ENCODE data around the gene TCF4. TPM values are rescaled to one million over a fixed set of nuclear protein-coding genes. Genes with fewer than 3 reads are reported as not detected.

TCF4 gene
- total RNA-seq, 4 donors from 2014 or later: 114 to 190 (median 132) TPM

DNA sequence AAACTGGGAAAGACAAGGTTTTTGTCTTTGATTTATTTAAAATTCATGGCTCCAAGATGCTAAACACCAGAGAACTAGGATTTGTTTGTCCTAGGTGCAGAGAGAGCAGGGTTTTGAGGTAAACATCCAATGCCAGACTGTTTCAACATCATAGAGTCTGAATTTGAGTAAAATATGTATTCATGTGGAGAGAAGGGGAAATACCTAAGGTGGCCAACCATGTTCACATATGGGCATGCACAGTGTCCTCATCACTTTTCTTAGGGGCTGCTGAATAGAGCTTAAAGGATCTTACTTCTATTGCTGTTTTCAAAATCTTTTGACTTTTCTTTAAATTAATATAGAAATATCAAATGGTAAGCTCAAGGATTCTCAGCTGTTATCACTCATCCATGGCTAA, 341.7 kb downstream of the TCF4 start:
- TF ChIP-seq, protein P1, sequence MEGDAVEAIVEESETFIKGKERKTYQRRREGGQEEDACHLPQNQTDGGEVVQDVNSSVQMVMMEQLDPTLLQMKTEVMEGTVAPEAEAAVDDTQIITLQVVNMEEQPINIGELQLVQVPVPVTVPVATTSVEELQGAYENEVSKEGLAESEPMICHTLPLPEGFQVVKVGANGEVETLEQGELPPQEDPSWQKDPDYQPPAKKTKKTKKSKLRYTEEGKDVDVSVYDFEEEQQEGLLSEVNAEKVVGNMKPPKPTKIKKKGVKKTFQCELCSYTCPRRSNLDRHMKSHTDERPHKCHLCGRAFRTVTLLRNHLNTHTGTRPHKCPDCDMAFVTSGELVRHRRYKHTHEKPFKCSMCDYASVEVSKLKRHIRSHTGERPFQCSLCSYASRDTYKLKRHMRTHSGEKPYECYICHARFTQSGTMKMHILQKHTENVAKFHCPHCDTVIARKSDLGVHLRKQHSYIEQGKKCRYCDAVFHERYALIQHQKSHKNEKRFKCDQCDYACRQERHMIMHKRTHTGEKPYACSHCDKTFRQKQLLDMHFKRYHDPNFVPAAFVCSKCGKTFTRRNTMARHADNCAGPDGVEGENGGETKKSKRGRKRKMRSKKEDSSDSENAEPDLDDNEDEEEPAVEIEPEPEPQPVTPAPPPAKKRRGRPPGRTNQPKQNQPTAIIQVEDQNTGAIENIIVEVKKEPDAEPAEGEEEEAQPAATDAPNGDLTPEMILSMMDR (IDR thresholded peaks at IDR 0.05): no peak
- TF ChIP-seq POLR2A (IDR thresholded peaks at IDR 0.05): no peak
- no peak overlapping the region for H3K4me3 ChIP-seq (replicated peaks in 1 of 3)
- no peaks in the 10 kb centered on the region for H3K27me3 ChIP-seq
- H3K27ac ChIP-seq: no peak overlapping the region
- no peaks in the 10 kb centered on the region for H3K9me3 ChIP-seq
- no peak for DNase-seq
- no peaks in the 10 kb centered on the region for H3K36me3 ChIP-seq
- intact Hi-C loops (cut with DNase I): no loop called here
- peaks cover 17 to 35% of the 10 kb centered on the region in 2 donors for H3K4me1 ChIP-seq

DNA sequence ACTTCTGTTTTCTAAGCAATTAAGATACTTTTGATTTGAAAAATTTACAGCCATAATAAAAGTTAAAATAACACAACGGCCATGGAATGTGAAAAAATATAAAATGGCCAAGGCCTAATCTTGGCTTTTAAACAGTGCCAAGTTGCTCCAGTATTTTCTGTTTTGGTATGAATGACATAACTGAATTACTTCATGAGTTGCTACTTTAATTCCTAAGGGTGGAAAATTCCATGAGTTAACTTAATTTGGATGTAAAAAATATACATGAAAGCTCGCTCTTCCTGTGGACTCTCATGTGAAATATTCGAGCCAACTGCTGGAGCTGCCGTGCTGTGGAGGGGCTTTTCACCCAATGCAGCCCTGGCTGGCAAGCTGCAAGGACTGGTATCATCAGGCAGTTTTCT, 342.8 kb downstream of the TCF4 start:
- H3K27ac ChIP-seq: peak overlapping the region in 2 of 3 donors; percentile 73 to 74
- H3K4me3 ChIP-seq (replicated peaks in 1 of 3): no peak overlapping the region

DNA sequence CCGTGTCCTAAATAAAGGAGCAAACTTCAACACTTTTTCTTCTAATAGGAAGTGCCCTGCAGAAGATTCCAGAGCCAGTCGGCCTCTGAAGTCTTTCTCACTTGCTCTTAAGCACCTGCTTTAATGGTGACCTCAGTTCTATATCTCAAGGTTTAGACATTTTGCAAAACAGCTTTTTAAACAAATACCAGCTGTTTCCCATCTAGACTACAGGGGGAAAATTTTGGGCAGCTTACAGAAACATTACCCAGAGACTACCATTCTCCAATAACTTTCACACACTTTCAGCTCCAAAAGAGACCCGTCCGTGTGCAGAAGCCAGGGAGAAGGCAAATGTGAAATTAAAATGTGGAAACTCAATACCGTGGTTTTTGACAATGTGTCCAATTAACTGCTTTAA, 343.4 kb downstream of the TCF4 start:
- Histone ChIP-seq H3K27ac (peak overlapping the region; percentile 5 to 74 (median 73)), H3K36me3 (no peaks in the 10 kb centered on the region), H3K4me3 (replicated peaks in 1 of 3) (no peak overlapping the region), H3K9me3 (no peaks in the 10 kb centered on the region), H3K4me1 (peaks cover 17 to 35% of the 10 kb centered on the region in 2 donors), H3K27me3 (no peaks in the 10 kb centered on the region)
- 64 to 77% methylated on average over 5 of the region's 5 CpGs for WGBS, 2 donors
- no peak for DNase-seq
- TF ChIP-seq, protein P1 (IDR thresholded peaks at IDR 0.05): no peak
- no peak for TF ChIP-seq POLR2A (IDR thresholded peaks at IDR 0.05)
- intact Hi-C loops (cut with DNase I): no loop called here

More for the DNA sequence above, 342.8 kb downstream of the TCF4 start:
- Histone ChIP-seq H3K9me3 (no peaks in the 10 kb centered on the region), H3K4me1 (peaks cover 17 to 35% of the 10 kb centered on the region in 2 donors), H3K36me3 (no peaks in the 10 kb centered on the region), H3K27me3 (no peaks in the 10 kb centered on the region)
- DNase-seq: no peak
- 69 to 73% methylated on average over 4 of the region's 4 CpGs for WGBS, 2 donors
- TF ChIP-seq, protein P1 (IDR thresholded peaks at IDR 0.05): no peak
- TF ChIP-seq POLR2A (IDR thresholded peaks at IDR 0.05): no peak
- intact Hi-C loops (cut with DNase I): no loop called here

DNA sequence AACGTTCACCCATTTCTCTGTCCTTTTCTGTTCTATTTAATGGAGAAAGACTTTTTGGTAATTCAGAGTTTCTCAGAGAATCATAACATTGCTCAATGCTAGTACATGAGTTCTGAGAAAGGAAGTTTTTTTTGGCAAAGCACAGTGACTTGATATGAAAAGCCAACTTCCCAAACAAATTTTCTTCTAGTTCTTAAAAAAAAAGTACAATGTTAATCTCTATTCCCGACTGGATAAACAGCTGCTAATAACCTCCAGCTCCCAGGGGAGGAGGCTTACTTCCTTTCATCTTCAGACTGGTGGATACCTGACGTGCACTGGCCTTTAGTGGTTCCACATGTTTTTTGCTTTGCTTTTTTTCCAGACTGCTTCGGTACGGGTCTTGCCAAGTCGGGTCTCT, 344.1 kb downstream of the TCF4 start:
- 42 to 58% methylated on average over 6 of the region's 6 CpGs for WGBS, 2 donors
- no peaks in the 10 kb centered on the region for H3K9me3 ChIP-seq
- H3K27me3 ChIP-seq: no peaks in the 10 kb centered on the region
- no peak for DNase-seq
- TF ChIP-seq POLR2A (IDR thresholded peaks at IDR 0.05): no peak
- TF ChIP-seq, protein P1 (IDR thresholded peaks at IDR 0.05): no peak
- no peak overlapping the region for H3K4me3 ChIP-seq (replicated peaks in 1 of 3)
- peaks cover 17 to 35% of the 10 kb centered on the region in 2 donors for H3K4me1 ChIP-seq
- H3K36me3 ChIP-seq: no peaks in the 10 kb centered on the region
- H3K27ac ChIP-seq: peak overlapping the region; percentile 5 to 74 (median 73)
- intact Hi-C loops (cut with DNase I): no loop called here

DNA sequence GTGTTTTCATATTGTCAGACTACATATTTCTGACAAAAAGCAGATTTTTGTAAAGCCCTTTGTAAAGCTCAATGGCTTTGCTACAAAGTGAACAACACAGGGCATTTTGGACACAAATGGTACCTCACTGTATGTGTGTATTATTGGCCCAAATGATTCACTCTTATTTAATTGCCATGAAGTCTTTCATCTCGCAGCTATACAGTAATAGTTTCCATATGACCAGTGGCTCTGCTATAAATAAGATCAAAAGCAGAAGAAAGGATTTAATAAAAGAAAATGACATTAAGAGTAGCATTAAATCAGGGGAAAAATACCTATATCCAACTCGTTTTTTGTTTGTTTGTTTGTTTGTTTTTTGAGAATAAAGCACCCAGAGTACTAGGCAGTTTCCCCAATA, 344.7 kb downstream of the TCF4 start:
- DNase-seq: no peak
- no peaks in the 10 kb centered on the region for H3K36me3 ChIP-seq
- H3K27me3 ChIP-seq: no peaks in the 10 kb centered on the region
- H3K4me1 ChIP-seq: peaks cover 17 to 30% of the 10 kb centered on the region in 2 donors
- TF ChIP-seq, protein P1 (IDR thresholded peaks at IDR 0.05): no peak
- no peak for TF ChIP-seq POLR2A (IDR thresholded peaks at IDR 0.05)
- WGBS, 2 donors: 78 to 84% methylated on average over 2 of the region's 2 CpGs
- H3K4me3 ChIP-seq (replicated peaks in 1 of 3): no peak overlapping the region
- no peaks in the 10 kb centered on the region for H3K9me3 ChIP-seq
- H3K27ac ChIP-seq: peak overlapping the region in 2 of 3 donors; percentile 73 to 74
- intact Hi-C loops (cut with DNase I): no loop called here
